HUES64 (cell line): ENCODE measurements around the gene TRIM24.
"Not testable (repeated sequence)": the region's sequence is repeated elsewhere in the genome, so short reads cannot be mapped to it uniquely, and the experiment has no call there.

Experiments
- H3K27ac ChIP-seq: 2 replicates; pipeline ENCODE4 v1.7.0; 2013; ENCODE audit warnings: low read depth, low read length, inconsistent platforms
- H3K27me3 ChIP-seq: 2 replicates; pipeline ENCODE4 v1.6.1; 2013; ENCODE audit warnings: mild to moderate bottlenecking, low read length; ENCODE audit not compliant: insufficient read depth
- H3K36me3 ChIP-seq: 2 replicates; pipeline ENCODE4 v1.6.1; 2013; ENCODE audit warnings: mild to moderate bottlenecking, low read length; ENCODE audit not compliant: insufficient read depth
- H3K4me1 ChIP-seq: 2 replicates; pipeline ENCODE4 v1.6.1; 2013; ENCODE audit warnings: mild to moderate bottlenecking, low read length, moderate library complexity; ENCODE audit not compliant: insufficient read depth
- H3K4me3 ChIP-seq: 2 replicates; pipeline ENCODE4 v1.5.1; 2013; ENCODE audit warnings: mild to moderate bottlenecking, low read length, moderate library complexity
- H3K9ac ChIP-seq: 2 replicates; pipeline ENCODE4 v1.6.1; 2013; ENCODE audit warnings: mild to moderate bottlenecking, low read depth, low read length
- H3K9me3 ChIP-seq: 2 replicates; pipeline ENCODE4 v1.6.1; 2013; ENCODE audit warnings: low read depth, low read length; ENCODE audit not compliant: insufficient read depth
- WGBS: fragments of 150-250, 120-280 bp; methylation state at CpG from one replicate; pipeline ENCODE4 v1.1.7; 2013; ENCODE audit warnings: missing lambda C conversion rate; 5-methylcytosine and 5-hydroxymethylcytosine counted together

TRIM24 gene

DNA sequence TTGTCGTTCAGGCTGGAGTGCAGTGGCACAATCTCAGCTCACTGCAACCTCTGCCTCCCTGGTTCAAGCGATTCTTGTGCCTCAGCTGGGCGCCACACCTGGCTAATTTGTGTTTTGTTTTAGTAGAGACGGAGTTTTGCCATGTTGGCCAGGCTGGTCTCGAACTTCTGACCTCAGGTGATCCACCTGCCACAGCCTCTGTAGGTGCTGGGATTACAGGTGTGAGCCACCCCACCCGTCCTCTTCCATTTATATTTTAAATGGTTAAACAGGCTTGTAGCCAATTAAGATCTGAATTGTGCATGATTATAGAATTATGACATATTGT lies 3.2 kb downstream of the TRIM24 start:
- not testable (repeated sequence) for H3K27me3 ChIP-seq, H3K9me3 ChIP-seq, H3K9ac ChIP-seq, H3K27ac ChIP-seq
- WGBS, result 75% methylated on average over 5 of the region's 6 CpGs
- peak overlapping the region; percentile 86 for H3K4me3 ChIP-seq
- peaks cover 36% of the 10 kb centered on the region for H3K36me3 ChIP-seq
- peaks cover 36% of the 10 kb centered on the region for H3K4me1 ChIP-seq

DNA sequence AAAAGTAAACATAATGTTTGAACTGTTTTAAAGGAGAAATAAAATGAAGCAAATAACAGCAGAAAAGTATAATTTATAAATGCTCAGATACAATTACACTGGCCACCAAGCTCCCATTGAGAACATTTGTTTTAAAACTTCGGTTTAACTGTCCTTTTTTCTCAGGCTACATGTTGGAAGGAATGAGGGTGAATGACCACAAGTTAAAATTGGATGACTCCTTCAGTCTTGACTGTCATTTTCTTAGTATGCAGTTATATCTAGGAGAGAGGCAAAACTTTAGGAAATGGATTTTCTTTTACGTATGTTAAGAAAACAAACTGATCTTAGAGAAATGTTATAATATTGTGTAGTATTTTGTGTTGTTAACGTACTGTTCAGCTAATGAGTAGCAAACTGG lies 5.0 kb downstream of the TRIM24 start:
- no peaks in the 10 kb centered on the region for H3K27me3 ChIP-seq
- no peak overlapping the region for H3K9ac ChIP-seq
- H3K4me1 ChIP-seq, result peaks cover 43% of the 10 kb centered on the region
- peak overlapping the region; percentile 86 for H3K4me3 ChIP-seq
- peaks cover 53% of the 10 kb centered on the region for H3K36me3 ChIP-seq
- H3K27ac ChIP-seq, result no peak overlapping the region; the same call in 1 of the 2 replicates
- H3K9me3 ChIP-seq, result no peaks in the 10 kb centered on the region
- WGBS, result 72% methylated on average over 2 of the region's 3 CpGs

DNA sequence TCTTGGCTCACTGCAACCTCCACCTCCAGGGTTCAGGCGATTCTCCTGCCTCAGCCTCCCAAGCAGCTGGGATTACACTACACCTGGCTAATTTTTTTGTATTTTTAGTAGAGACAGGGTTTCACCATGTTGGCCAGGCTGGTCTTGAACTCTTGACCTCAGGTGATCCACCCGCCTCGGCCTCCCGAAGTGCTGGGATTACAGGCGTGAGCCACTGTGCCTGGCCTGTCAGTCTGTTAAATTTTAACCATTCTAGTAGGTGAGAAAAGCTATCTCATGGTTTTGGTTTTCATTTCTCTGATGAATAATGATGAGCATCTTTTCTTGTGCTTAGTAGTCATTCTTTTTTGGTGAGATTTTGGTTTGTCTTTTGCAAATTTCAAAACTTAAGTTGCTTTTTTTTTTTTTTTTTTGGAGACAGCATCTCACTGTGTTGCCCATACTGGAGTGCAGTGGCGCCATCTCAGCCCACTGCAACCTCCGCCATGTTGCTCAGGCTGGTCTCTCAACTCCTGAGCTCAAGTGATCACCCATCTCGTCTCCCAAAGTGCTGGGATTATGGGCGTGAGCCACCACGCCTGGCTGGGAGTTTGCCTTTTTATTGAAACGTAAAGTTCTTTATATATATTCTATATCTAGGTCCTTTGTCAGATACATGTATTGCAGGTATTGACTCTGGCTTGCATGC lies 6.2 kb downstream of the TRIM24 start:
- 80% methylated on average over 10 of the region's 11 CpGs for WGBS
- not testable (repeated sequence) for H3K9me3 ChIP-seq, H3K9ac ChIP-seq, H3K4me3 ChIP-seq, H3K27ac ChIP-seq, H3K27me3 ChIP-seq
- H3K36me3 ChIP-seq, result peaks cover 57% of the 10 kb centered on the region
- peaks cover 46% of the 10 kb centered on the region for H3K4me1 ChIP-seq

DNA sequence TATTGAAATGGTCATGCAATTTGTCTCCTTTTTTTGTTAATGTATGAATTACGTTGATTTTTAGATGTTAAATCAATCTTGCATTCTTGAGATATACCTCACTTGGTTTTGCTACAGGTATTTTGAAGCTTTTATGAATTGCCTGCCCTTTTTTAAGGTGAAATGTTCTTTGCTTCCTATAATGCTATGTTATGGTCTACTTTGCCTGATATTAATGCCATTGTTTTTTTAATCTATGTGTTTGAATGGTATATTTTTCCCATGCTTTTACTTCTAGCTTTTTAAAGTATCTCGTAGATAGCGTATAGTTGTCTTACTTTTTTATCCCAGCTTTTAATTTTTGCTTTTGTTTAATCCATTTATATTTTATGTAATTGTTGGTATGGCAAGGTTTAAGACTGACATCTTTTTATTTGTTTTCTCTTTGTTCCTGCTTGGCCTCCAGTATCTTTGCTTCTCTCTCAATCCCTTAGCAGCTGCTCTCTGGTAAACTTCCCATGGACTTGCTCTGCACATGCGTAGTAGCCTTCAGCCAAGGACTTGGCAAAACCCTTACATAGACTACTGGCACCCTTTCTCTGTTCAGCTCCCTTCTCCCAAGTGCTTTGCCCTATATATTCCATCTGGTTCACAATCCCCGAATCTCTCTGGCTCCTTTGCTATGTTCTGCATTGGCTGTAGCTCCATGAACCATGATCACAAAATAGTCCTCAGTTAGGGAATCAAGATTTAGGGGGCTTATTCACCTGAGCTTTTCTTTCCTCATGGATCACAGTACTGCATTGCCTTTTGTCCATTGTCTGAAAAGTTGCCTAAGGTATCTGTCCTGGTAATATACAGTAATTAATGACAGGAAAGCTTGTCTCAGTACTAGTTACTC lies 8.4 kb downstream of the TRIM24 start:
- H3K9ac ChIP-seq, result no peak overlapping the region
- peaks cover 46% of the 10 kb centered on the region for H3K36me3 ChIP-seq
- no peaks in the 10 kb centered on the region for H3K9me3 ChIP-seq
- H3K4me3 ChIP-seq, result no peak overlapping the region
- H3K27me3 ChIP-seq, result no peaks in the 10 kb centered on the region
- H3K27ac ChIP-seq, result no peak overlapping the region
- peaks cover 56% of the 10 kb centered on the region for H3K4me1 ChIP-seq
- 87% methylated on average over 3 of the region's 5 CpGs for WGBS

DNA sequence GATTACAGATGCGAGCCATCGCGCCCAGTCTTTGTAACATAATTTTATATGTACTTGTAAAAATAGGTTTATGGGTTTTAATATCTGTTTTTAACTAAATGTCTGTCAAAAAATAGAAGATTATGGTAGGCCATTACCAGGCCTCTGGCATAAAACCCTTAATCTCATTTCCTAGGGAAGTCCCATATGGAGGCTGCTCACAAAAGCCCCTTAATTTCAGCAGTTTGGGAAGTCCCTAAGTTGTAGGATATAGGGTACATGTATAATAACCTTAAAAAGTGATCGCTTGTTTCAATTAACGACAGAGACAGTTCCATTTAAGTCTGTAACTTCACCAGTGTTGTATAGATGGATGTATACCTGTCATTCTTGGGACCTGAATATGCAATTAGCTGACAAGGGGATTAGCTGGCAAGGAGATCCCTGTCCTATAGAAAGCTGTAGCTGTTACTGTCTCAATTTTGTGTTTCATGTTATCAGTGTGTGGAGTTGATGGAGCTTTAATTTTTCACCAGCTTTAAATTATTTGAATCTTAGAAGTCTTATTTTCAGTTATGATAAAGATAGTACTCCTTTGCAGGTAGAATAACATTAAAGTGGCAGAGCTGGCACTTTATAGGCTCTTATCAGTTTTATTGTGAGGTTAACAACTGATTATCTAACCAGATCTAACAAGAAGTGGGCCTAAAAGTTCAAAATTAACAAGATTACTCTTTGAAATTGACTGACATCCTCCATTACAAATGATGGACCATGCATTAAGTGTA lies 10.5 kb downstream of the TRIM24 start:
- H3K27ac ChIP-seq, result no peak overlapping the region
- 94% methylated on average over 2 of the region's 5 CpGs for WGBS
- peaks cover 34% of the 10 kb centered on the region for H3K36me3 ChIP-seq
- H3K9me3 ChIP-seq, result no peaks in the 10 kb centered on the region
- no peaks in the 10 kb centered on the region for H3K27me3 ChIP-seq
- H3K4me3 ChIP-seq, result no peak overlapping the region
- H3K4me1 ChIP-seq, result peaks cover 49% of the 10 kb centered on the region
- H3K9ac ChIP-seq, result no peak overlapping the region

DNA sequence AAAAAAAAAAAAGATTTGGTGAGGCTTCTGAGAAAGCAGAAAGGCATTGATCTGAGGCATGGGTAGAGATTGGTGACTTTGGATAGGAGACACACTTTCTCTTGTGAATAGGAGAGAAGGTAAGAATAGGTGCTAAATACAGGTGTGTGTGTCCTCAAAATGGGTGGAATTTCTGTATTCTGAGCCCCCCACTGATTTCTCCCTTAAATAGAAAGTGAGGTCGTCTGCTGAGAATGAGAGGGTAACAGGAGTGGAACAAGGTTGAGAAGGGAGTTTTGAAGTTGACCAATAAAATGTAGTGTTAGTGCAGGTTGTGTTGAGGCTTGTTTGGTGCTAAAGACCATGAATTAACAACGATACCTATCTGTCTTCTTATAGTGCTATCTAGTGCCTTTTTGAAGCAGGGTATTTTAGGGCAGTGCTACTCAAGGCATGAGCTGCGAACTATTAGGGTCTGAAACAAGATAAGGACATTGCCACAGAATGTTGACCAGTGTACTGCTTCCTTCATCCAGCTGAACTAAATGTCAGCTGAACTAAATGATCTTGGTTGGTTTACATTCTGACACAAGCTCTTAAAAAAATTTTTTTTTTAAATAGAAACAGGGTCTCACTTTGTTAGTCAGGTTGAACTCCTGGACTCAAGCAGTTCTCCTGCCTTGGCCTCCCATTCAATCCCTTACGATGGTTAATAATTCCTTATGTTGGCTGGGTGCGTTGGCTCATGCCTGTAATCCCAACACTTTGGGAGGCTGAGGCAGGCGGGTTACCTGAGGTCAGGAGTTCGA lies 12.4 kb downstream of the TRIM24 start:
- Histone ChIP-seq H3K27ac (no peak overlapping the region; the same call in 1 of the 2 replicates), H3K36me3 (peaks cover 37% of the 10 kb centered on the region), H3K4me3 (no peak overlapping the region), H3K4me1 (peaks cover 46% of the 10 kb centered on the region), H3K9me3 (no peaks in the 10 kb centered on the region), H3K27me3 (no peaks in the 10 kb centered on the region), H3K9ac (no peak overlapping the region)
- WGBS, result 93% methylated on average over 7 of the region's 7 CpGs

DNA sequence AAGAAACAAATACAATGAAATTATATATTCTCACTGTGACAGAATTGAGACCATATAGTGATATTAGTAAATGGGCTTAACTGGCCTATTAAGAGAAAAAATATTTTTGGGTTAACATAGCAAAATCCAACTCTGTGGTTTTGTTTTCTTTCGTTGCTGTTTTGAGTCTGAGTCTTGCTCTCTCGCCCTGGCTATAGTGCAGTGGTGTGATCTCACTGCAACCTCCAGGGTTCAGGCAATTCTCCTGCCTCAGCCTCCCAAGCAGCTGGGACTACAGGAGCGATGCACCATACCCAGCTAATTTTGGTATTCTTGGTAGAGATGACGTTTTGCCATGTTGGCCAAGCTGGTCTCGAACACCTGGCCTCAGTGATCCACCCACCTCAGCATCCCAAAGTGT lies 15.3 kb downstream of the TRIM24 start:
- Histone ChIP-seq H3K9ac (no peak overlapping the region), H3K4me1 (peaks cover 46% of the 10 kb centered on the region), H3K27me3 (no peaks in the 10 kb centered on the region), H3K9me3 (no peaks in the 10 kb centered on the region), H3K4me3 (no peak overlapping the region), H3K36me3 (peaks cover 15% of the 10 kb centered on the region; the same call in 1 of the 2 replicates), H3K27ac (no peak overlapping the region)
- 97% methylated on average over 5 of the region's 5 CpGs for WGBS

DNA sequence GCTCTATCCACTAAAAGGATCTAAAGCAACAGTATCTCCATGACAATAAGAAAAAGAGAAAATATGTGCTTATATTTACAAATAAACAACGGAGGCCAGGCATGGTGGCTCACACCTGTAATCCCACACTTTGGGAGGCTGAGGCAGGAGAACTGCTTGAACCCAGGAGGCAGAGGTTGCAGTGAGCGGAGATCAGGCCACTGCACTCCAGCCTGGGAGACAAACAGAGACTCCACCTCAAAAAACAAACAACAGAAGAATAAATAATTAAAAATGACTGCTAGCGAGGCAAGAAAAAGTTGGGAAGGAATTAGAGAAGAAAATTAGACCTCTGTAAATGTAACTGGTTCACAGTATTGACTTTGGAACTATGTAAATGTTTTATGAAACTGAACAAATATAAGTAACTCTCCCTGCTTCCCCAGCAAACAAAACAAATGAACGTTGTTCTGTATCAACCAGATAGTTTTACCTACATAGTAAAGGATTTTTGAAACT lies 17.1 kb downstream of the TRIM24 start:
- H3K9me3 ChIP-seq, result no peaks in the 10 kb centered on the region
- H3K36me3 ChIP-seq, result peaks cover 20% of the 10 kb centered on the region
- H3K27me3 ChIP-seq, result no peaks in the 10 kb centered on the region
- no peak overlapping the region for H3K4me3 ChIP-seq
- H3K9ac ChIP-seq, result no peak overlapping the region
- H3K4me1 ChIP-seq, result peaks cover 40% of the 10 kb centered on the region
- WGBS, result 78% methylated on average over 2 of the region's 4 CpGs
- H3K27ac ChIP-seq, result no peak overlapping the region

DNA sequence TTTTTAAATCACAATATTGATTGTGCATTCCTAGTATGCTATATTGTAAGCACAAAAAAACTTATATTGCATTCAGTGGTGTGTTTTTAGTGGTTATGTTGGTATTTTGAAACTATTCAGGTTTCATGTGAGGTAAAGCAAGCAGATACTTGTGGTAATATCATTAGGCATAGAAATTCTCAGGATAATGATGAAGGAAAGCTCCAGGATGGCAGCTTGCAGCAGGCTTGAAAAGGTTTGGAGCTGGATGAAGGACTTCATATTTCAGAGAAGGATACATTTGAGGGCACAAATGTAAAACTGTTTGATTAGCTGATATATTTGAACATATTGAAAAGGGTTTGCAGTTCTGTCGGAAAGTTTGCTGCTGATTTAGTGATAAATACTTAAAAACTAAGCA lies 17.5 kb downstream of the TRIM24 start:
- peaks cover 36% of the 10 kb centered on the region for H3K4me1 ChIP-seq
- H3K9me3 ChIP-seq, result no peaks in the 10 kb centered on the region
- WGBS, result 100% methylated on average over 1 of the region's 1 CpG
- 0 out of 2 replicates have a peak overlapping the region, but pooled peaks have one; percentile 32 for H3K27ac ChIP-seq
- H3K9ac ChIP-seq, result no peak overlapping the region
- H3K4me3 ChIP-seq, result no peak overlapping the region
- H3K27me3 ChIP-seq, result no peaks in the 10 kb centered on the region
- H3K36me3 ChIP-seq, result peaks cover 24% of the 10 kb centered on the region

DNA sequence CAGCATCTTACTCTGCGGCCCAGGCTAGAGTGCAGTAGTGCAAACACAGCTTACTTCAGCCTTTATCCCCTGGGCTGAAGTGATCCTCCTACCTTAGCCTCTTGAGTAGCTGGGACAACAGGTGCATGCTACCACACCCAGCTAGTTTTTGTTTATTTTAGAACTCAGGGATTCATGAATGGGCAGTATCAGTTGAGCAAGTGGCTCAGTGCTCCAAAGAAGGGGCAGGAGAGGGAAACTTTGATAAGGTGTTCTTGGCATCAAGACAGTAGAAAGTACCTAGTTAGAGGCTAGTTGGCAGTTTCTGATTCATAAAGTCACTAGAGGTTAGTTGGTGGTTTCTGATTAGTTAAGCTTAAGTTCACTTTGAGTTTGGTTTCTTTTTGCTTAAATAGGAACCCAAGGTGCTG lies 18.4 kb downstream of the TRIM24 start:
- H3K4me1 ChIP-seq, result peaks cover 34% of the 10 kb centered on the region
- no peaks in the 10 kb centered on the region for H3K9me3 ChIP-seq
- H3K4me3 ChIP-seq, result no peak overlapping the region
- H3K27ac ChIP-seq, result no peak overlapping the region
- H3K36me3 ChIP-seq, result peaks cover 29% of the 10 kb centered on the region
- H3K27me3 ChIP-seq, result no peaks in the 10 kb centered on the region
- H3K9ac ChIP-seq, result no peak overlapping the region
- WGBS, result 93% methylated on average over 1 of the region's 1 CpG
